ENCODE results near the gene PDE6B. TPM values are rescaled to one million over a fixed set of nuclear protein-coding genes. Genes with fewer than 3 reads are reported as not detected.

PDE6B gene
- total RNA-seq, 1 donor from 2014 or later: 1.7 TPM

GRCh38 chr4:598925-599324, 26.4 kb upstream of the PDE6B start:
- no peak for DNase-seq (ENCODE audit: missing footprints)
- intact Hi-C loops (cut with DNase I): no loop called here
- no peak for ATAC-seq

- DNase-seq (ENCODE audit: missing footprints): no peak
- intact Hi-C loops (cut with DNase I): no loop called here
- ATAC-seq: no peak
These were observed 25.2 kb upstream of the PDE6B start for GRCh38 chr4:600166-600565.

- intact Hi-C loops (cut with DNase I): no loop called here
- no peak for ATAC-seq
These were observed 24.4 kb upstream of the PDE6B start for GRCh38 chr4:600850-601515.

GRCh38 chr4:601612-602558, 23.5 kb upstream of the PDE6B start:
- intact Hi-C loops (cut with DNase I): no loop called here
- DNase-seq (ENCODE audit: missing footprints) (no peak), ATAC-seq (no peak)

More at GRCh38 chr4:600850-601515, 24.4 kb upstream of the PDE6B start:
- no peak for DNase-seq (ENCODE audit: missing footprints)

- no peak for DNase-seq (ENCODE audit: missing footprints)
- intact Hi-C loops (cut with DNase I): no loop called here
- peak; percentile 28 for ATAC-seq
These were observed 22.8 kb upstream of the PDE6B start for GRCh38 chr4:602559-602942.

- intact Hi-C loops (cut with DNase I): no loop called here
- DNase-seq (ENCODE audit: missing footprints) (no peak), ATAC-seq (no peak)
These were observed 21.2 kb upstream of the PDE6B start for GRCh38 chr4:604131-604530.

GRCh38 chr4:605702-606425, 19.5 kb upstream of the PDE6B start:
- intact Hi-C loops (cut with DNase I): no loop called here
- ATAC-seq (no peak), DNase-seq (ENCODE audit: missing footprints) (no peak)

GRCh38 chr4:608236-608635, 17.1 kb upstream of the PDE6B start:
- ATAC-seq (no peak), DNase-seq (ENCODE audit: missing footprints) (no peak)
- intact Hi-C loops (cut with DNase I): no loop called here

GRCh38 chr4:609400-610050, 15.8 kb upstream of the PDE6B start:
- intact Hi-C loops (cut with DNase I): no loop called here
- ATAC-seq: no peak
- DNase-seq (ENCODE audit: missing footprints): no peak

GRCh38 chr4:610411-611261, 14.7 kb upstream of the PDE6B start:
- intact Hi-C loops (cut with DNase I): no loop called here
- ATAC-seq (no peak), DNase-seq (ENCODE audit: missing footprints) (no peak)

- intact Hi-C loops (cut with DNase I): no loop called here
- ATAC-seq: no peak
- DNase-seq (ENCODE audit: missing footprints): no peak
These were observed 13.2 kb upstream of the PDE6B start for GRCh38 chr4:612052-612748.

GRCh38 chr4:612749-613125, 12.6 kb upstream of the PDE6B start:
- DNase-seq (ENCODE audit: missing footprints): no peak

GRCh38 chr4:613126-613525, 12.2 kb upstream of the PDE6B start:
- DNase-seq (ENCODE audit: missing footprints) (no peak), ATAC-seq (no peak)
- intact Hi-C loops (cut with DNase I): no loop called here

More at GRCh38 chr4:612749-613125, 12.6 kb upstream of the PDE6B start:
- intact Hi-C loops (cut with DNase I): no loop called here
- no peak for ATAC-seq

GRCh38 chr4:616091-616490, 9.3 kb upstream of the PDE6B start:
- intact Hi-C loops (cut with DNase I): no loop called here

GRCh38 chr4:616911-617643, 8.3 kb upstream of the PDE6B start:
- DNase-seq (ENCODE audit: missing footprints): no peak
- no peak for ATAC-seq
- intact Hi-C loops (cut with DNase I): no loop called here

More at GRCh38 chr4:616091-616490, 9.3 kb upstream of the PDE6B start:
- DNase-seq (ENCODE audit: missing footprints): no peak
- ATAC-seq: no peak

- intact Hi-C loops (cut with DNase I): no loop called here
- ATAC-seq (no peak), DNase-seq (ENCODE audit: missing footprints) (no peak)
These were observed 7.4 kb upstream of the PDE6B start for GRCh38 chr4:617644-618641.

All from Right ventricle myocardium inferior (tissue), 1 donor.